Glomerular endothelial cell (primary cell): ENCODE data around the gene STX12. TPM values are rescaled to one million over a fixed set of nuclear protein-coding genes. Genes with fewer than 3 reads are reported as not detected.
"Not testable (repeated sequence)": the region's sequence is repeated elsewhere in the genome, so short reads cannot be mapped to it uniquely, and the experiment has no call there.

Source experiments
- DNase-seq: peaks from one replicate; pipeline ENCODE4 v3.0.0-alpha.2; 2011; ENCODE audit warnings: low read depth, low spot score; ENCODE audit errors: extremely low read depth
- total RNA-seq: library from RNA; depleted of rRNA; stranded (reverse); fragments of >200 nt; gene quantifications from 2 replicates; pipeline ENCODE4 v1.2.3, GENCODE V29; 2015

Gene STX12
- total RNA-seq, 1 donor from 2014 or later = 140 TPM

DNA sequence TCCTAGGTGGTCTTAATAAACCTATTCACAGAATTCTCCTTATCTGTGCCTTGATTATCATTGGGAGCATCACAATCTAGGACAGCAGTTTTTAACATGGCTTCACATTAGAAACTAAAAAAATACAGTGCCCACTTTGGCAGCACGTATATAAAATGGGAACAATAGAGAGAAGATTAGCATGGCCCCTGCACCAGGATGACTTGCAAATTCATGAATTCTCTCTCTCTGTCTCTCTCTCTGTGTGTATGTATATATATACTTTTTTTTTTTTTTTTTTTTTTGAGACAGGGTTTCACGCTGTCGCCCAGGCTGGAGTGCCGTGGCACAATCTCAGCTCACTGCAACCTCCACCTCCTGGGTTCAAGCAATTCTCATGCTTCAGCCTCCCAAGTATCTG lies 51.4 kb downstream of the STX12 start:
- DNase-seq = no peak

DNA sequence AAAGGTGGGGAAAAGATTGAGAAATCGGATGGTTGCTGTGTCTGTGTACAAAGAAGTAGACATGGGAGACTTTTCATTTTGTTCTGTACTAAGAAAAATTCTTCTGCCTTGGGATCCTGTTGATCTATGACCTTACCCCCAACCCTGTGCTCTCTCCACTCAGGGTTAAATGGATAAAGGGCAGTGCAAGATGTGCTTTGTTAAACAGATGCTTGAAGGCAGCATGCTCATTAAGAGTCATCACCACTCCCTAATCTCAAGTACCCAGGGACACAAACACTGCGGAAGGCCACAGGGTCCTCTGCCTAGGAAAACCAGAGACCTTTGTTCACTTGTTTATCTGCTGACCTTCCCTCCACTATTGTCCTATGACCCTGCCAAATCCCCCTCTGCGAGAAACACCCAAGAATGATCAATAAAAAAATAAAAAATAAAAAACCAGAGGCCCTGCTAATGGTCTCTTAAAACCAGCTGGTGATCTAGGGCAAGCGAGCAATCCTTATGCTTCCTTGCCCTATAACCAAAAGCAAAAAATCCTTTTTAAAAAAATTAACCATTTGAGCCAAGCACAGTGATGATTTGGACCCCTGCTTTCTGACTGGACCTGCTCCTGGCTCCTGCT lies 56.4 kb downstream of the STX12 start:
- DNase-seq = not testable (repeated sequence)

DNA sequence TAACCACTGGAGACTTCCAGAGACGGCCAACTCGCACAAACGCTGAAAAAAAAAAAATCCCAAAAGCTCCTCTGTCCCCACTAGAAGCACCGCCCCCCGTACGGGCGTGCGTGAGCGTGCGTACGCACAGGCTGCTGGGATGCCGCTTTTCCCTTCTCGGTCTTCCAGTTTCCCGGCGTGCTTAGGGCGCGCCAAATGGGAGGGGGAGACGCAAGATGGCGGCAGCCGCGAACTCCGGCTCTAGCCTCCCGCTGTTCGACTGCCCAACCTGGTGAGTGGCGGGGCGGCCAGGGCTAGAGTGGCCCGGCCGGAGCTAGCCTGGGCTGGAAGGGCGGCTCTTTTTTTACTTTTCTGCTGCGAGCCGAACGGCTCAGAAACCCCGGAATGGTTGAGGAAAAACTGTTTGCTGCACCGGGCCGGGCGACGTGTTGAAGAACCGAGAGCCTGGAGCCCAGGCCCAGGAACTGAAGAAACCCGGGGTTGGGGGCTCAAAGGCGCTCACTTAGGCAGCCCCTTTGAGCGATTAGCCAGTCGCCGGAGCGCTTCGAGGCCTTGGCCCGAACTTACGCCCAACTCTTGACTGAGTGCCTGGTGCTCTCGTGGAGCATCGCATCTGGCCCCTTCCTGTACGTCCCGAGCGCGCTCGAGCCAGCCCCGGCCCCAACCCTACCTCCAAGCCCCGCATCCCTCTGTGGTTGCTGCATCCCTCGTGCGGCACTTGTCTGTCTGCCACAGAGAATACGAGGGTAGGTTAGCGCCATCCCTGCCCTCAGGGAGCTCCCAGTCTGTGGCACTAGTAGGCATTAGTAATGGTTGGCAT lies 57.8 kb downstream of the STX12 start, which contains the start of gene PPP1R8:
Gene PPP1R8, plus strand, starts transcription at position 162 of the 820 bp plus-strand sequence. Its CDS starts 54 bp downstream, at position 216.
- peak; percentile 71 for DNase-seq

DNA sequence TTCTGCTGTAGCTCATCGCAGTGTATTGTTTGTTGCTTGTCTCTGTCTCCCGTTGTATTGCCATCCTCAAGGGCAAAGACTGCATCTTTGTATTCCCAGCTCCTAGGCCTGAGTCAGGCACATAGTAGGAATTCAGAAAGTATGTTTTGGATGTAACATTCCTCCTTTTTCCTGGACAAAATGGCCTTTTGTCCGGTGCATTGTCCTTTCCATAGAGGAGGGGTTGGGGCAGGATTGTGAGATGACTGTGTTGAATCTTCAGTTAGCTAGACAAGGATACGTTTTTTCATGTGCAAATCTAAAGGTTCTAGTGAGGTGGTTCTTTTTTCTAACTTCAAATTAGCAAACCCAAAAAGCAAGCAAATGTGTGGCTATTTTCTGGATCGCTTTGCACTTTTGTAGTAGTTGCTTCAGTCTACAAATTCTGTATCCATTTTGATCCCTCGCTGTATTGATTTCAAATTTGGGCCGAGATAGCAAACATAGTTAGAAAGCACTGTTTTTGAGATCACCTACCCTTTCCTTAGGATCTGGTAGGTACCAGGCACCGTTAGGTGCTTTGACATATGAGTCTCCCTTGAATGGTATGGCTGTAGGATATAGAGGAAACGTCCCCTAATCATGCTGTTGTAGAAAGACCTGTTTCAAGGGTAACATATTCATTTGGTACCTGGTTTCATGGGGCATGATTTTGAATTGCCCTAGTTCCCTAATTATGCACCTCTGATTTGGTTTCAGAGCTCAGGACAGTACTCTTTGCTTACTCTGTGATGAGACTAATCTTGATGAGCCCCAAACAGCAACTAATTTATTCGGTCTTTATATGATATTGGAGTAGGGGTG lies 58.8 kb downstream of the STX12 start:
- DNase-seq = no peak

GRCh38 chr1:27832762-27833161 lies 59.7 kb downstream of the STX12 start:
- DNase-seq = no peak

DNA sequence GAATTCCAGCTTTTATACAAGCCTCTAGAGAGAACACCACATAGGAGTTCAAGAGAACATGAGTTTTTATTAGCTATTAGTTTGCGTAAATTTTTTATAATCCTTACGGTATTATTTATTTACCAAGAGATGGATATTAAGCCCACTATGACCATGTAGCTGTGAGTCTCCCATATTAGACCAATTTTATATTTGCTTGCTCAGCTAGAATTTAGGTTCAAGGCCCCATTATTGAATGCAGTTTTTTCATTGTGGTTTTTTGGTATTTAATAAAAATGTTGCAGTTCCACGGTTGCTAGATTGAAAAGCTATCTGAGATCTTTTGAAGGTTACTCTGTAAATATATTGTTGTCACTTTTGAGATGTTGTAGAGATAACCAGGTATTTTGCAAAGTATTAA lies 60.5 kb downstream of the STX12 start:
- no peak for DNase-seq

DNA sequence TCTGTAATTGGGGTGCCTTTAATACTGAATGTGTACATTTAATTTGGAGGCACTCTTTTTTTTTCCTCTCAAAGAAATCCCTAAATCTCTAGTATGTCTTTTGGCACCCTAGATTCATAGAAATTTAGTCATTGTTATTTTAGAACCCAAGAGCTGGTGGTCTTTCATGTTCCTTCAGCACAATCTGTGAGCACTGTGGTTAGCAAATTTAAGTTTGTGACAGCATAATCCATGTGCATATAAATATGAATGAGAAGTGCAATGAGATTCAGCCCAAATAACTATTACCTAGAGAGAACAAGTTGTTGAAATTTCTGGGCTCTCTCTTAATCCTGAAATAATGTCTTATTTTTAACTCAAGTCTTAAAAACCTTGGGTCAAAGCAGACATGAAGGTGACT lies 62.0 kb downstream of the STX12 start:
- DNase-seq = no peak

DNA sequence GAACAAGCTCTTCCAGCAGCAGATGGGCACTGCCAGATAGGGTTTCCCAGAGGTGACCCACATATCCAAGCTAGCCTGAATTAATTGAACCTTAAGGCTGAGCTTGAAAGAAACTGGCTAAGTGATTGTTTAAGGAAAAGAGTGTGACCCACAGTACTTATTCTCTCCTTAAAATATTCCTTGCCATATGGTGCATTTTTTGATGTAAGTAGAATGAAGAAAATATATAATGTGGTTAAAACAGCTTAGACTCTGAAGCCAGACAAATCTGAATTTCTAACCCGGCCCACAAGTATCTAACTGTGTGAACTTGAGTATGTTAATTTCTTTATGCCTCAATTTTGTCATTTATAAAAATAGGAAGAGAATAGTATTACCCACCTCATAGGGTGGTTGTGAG lies 62.5 kb downstream of the STX12 start:
- no peak for DNase-seq

DNA sequence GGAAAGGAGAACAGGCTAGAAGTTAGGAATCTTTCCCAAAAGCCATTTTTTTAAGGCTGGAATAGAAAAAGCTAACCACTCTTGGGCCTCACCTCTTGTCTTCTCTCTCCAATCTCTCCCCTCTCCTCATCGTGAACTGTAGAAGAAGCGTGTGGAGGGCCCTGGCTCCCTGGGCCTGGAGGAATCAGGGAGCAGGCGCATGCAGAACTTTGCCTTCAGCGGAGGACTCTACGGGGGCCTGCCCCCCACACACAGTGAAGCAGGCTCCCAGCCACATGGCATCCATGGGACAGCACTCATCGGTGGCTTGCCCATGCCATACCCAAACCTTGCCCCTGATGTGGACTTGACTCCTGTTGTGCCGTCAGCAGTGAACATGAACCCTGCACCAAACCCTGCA lies 76.9 kb downstream of the STX12 start:
- DNase-seq = no peak

GRCh38 chr1:27855085-27855484 lies 82.1 kb downstream of the STX12 start:
- DNase-seq = no peak

DNA sequence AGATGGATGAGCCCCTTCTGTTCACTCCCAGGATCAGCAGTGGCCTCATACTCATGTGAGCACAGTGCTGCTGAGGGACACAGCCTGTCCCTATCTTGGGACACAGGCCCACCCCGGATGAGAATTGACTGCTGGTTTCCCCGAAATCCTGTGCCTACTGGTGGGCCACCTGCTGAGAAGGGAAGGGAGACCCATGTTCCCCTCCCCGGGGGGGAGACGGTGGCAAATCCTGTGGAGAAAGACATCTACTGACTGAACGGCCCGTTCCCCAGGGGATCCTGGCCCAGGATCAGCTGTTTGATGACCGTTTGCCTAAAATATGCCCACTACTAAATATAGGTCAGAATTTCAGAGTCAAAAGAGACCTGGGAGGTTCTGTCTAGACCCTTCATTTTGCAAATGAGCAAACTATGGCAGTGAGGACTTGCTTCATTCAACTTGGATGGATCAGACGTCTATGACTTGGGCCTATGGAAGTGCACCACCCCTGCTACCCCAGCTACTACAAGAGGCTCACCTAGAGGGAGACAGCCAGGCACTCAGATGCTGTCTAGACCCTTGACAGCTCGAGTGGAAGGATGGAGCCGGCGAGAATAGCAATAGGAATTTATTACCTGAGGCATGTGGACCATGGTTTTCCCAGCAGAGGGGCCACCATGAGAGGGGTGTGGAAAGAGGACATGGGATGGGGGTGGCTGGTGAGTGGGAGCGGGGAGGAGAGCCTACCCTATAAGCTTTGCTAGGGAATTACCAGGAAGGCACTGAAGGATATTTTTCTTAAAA lies 83.7 kb downstream of the STX12 start:
- no peak for DNase-seq

- DNase-seq = not testable (repeated sequence)
These were observed 84.5 kb downstream of the STX12 start for GRCh38 chr1:27857552-27857951.

DNA sequence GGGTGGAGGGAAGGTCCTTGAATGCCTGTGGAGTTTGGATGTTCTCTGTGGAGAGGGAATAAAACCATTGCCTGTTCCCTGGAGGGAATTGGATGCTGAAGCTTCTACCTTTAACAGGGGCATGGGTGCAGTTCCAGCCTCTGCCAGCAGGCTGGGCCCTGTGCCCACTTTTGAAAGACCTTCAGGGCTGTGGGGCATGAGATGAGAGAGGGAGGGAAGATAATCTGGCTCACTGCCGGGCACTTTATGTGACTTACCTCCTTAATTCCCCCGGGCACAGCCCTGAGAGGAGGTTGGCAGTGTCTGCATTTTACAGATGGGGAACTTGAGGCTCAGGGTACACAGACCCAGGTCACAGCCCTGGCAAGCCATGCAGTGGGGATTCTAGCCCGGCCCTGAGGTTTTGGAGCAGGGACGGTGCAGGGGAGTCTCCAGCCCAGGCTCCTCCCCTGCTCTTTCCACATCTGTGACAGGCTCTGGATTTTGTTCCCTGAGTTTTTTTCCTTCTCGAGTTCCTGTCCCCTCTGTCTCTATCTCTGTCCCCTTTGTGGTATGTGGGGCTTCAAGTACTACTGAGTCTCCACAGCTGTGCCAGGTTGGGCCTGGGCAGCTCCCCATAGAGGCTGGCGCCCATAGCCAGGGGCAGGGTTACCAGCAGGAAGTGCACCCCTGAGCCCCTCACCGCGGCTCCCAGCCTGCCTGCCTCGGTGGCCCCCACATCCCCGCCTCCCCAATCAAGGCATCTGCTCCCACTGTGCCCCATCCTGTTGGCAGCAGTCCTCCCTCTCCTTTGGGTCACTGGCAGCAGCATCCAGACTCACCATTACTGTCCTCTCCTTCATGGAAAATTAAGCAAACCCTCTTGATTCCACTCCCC lies 85.3 kb downstream of the STX12 start:
- DNase-seq = peak; percentile 36

GRCh38 chr1:27858949-27859576 lies 86.0 kb downstream of the STX12 start:
- no peak for DNase-seq

GRCh38 chr1:27861436-27861835 lies 88.4 kb downstream of the STX12 start:
- no peak for DNase-seq

DNA sequence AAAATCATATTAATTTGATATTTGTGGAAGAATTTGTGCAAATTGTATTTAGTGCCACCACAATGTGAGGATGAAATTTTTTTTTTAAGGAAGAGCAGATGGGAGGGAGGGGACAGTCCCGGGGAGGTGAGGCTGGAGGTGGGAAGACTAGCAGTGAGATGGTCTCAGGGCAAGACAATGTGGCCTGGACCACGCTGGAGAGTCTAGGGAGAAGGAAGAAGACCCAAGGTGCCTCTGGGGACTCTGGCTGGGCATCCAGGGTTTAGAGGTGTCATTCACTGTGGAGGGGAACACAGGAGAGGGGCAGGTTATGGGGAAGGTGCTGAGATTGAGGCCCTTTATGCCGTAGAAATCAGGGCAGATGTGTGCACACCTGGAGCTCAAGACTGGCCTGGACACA lies 89.0 kb downstream of the STX12 start:
- DNase-seq = no peak

GRCh38 chr1:27862671-27863537 lies 89.9 kb downstream of the STX12 start:
- peak; percentile 34 for DNase-seq

- no peak for DNase-seq
These were observed 90.5 kb downstream of the STX12 start for GRCh38 chr1:27863538-27863915.
